Activated CD4-positive, alpha-beta T cell treated with anti-CD3 and anti-CD28 coated beads, Interleukin-2, amount 50 U/mL, for 4 hours (primary cell): Measurements from ENCODE around the gene ENDOU.
A peak's percentile ranks its signal among the peaks of the same experiment; 100 is the strongest.

Source experiments
- DNase-seq, 2 experiments: peaks; one replicate each; pipeline ENCODE4 v3.0.0-alpha.2; 2020

The ENDOU gene

DNA sequence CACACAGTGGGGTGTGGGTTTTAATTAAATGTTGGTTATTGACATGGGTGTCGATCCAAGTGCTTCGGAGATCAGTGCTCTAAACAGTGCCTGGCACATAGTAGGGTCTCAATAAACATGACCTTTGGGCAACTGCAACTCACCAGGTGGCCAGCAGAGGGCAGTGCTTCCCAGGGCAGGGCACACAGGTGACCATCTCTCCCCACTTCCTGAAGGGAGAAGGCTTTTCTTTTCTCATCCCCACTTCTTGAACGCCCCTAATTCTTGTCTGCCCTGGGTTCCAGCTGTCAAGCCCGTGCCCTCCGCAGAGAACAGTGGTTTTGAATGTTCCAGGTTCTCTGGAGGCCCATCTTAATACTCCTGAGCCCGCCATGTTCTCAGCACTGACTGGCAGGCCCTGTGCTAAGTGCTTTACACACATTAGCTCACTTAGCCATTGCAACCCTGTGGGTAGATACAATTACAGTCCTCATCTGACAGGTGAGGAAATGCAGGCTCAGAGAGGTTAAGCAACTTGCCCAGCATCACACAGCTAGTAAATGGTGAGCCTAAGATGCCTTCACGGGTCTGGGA is 17.0 kb upstream of the ENDOU start:
- DNase-seq = peak; percentile 66 to 75

DNA sequence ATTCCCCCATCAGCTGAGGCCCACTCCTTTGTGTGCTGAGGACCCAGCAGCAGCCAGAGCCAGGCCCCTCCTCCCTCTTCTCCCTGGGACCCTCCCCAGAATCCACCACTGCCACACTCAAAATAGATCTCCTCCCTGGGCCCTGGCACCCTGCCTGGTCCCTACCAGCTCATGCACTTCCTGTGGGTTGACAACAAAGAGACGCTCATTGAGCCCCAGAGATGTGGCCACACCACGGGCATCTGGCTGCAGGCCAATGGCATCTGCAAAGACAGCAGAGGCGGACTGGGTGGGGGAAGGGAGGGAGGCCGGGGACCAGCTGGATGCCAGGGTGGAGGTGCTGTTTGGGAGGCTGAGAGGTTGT is 16.0 kb upstream of the ENDOU start:
- DNase-seq = peak; percentile 22 to 30

- DNase-seq = no peak
Measured at GRCh38 chr12:47740606-47741339, 15.5 kb upstream of the ENDOU start.

GRCh38 chr12:47739979-47740378 is 14.7 kb upstream of the ENDOU start:
- no peak for DNase-seq

- DNase-seq = no peak
Measured at GRCh38 chr12:47739297-47739696, 14.0 kb upstream of the ENDOU start.

GRCh38 chr12:47737936-47738594 is 12.8 kb upstream of the ENDOU start:
- DNase-seq = no peak

- no peak for DNase-seq
Measured at GRCh38 chr12:47736877-47737676, 11.8 kb upstream of the ENDOU start.

GRCh38 chr12:47736216-47736615 is 10.9 kb upstream of the ENDOU start:
- DNase-seq = no peak

DNA sequence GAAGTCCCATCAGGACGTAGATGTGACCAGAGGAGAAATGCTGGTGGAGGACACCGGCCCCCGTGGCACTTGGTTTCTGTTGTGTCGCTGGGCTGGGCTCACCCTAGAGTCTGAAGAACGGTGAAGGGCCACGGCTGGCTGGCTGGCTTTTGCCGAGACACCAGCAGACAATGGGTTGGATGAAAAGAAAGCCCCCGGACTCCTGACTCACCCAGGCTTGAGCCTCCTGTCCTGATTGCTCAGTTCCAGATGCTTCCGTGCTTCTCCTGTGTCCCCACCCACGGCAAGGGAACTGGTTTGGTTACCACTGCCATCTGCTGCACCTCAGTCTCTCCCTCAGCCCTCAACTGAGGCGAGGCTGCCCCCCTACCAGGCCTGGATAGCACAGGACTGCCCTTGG is 10.4 kb upstream of the ENDOU start:
- DNase-seq = no peak

- DNase-seq = no peak
Measured at GRCh38 chr12:47734725-47735480, 9.6 kb upstream of the ENDOU start.

DNA sequence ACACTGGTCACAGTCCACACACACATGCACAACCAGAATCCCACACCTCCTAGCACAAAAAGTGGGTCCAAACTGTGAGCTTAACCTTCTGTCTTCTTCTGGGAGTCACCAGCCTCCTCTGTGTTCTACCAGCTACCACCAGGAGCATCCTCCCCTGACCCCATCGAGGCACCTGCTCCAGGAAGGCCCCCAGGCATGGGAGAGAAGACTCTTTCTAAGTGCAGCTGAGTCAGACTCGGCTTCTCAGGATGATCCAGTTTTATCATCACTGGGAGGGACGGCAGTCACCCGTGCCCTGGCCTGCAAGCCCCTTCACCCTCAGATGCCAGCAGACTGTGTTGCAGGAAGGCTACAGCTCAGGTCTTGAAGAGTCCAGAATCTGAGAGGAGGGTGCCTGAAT is 7.9 kb upstream of the ENDOU start:
- DNase-seq = no peak

GRCh38 chr12:47732504-47732903 is 7.2 kb upstream of the ENDOU start:
- no peak for DNase-seq

DNA sequence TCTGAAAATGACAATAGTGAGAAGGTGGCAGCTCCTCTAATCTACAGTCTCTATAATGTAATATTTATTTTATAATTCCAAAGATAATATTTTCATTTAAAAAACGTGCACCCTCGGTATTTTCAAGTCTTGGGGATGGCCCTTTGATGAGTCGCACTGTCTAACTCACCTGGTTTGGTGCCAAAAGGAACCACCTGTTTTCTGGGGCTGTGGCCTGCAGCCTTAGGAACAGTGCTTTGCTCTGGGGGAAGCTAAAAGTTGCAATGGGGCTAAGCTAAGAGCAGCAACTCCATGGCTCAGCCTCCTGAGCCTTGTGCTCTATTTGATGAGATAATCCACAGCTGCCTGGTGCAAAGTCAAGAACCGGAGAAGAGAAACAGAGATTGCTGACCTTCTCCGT is 6.4 kb upstream of the ENDOU start:
- DNase-seq = no peak

GRCh38 chr12:47730341-47730744 is 5.1 kb upstream of the ENDOU start:
- DNase-seq = no peak

DNA sequence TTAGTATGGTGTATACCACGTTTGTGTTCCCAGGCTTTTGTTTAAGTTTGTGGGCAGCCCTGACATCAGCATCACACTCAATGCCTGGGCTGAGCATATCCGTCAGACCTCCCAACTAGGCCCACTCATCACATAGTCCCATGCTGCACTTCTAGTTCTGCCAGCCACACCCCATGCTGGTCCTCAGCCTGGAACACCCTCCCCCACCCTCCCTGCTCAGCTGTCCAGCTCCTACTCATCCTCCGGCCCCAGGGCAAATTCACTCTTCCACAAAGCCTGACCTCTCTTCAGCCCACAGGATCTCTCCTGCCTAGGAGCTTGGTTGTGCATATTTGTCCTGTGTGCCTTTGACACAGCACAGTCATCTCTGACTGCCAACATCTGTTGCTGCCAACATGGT is 3.9 kb upstream of the ENDOU start:
- no peak for DNase-seq

DNA sequence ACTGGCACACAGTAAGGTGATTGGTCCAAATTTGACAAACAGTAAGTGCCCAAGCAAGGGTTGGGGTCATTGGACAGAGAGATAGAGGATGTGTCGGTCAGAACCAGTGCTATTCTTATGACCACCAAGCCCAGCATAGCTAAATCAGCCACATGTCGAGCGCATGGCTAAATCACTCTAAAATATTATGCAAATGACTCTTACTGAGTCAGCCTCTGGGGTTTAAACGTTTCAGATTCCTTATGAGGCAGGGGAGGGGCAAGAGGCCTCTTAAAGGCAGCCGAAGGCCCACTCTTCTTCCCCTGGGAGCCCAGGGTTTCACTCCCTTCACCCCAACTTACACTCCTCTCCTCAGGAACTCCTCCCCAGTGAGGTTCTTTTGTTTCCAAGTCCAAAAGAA is 603 bp upstream of the ENDOU start:
- no peak for DNase-seq

GRCh38 chr12:47722941-47723631 is 2.2 kb downstream of the ENDOU start:
- no peak for DNase-seq

GRCh38 chr12:47722136-47722834 is 3.0 kb downstream of the ENDOU start:
- DNase-seq = no peak

- DNase-seq = no peak
Measured at GRCh38 chr12:47721431-47721973, 3.8 kb downstream of the ENDOU start.

DNA sequence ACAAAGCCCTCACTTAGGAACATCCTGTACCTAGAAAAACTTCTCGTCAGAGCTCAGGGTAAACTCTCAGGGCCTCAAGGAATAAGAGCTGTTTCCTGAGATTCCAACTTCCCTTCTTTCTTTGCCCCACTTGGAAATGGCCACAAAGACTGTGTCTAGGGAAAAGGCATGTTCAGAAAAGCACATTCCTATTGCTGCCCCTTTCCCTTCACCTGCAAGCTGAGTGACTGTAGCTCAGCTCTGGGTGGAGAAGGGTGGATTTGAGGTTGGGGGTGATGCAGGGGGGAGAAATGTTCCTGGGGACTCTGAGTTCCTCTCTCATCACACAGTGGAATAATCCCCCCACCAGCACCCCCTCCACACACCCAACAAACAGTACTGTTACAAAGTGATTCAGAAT is 6.8 kb downstream of the ENDOU start:
- DNase-seq = no peak
